KG1 (cell line): Measurements from ENCODE around the gene FOXO1.

Experiments
- DNase-seq: peaks from one replicate; lab custom pipeline; 2025; lab: John Stamatoyannopoulos, UW

FOXO1 gene

GRCh38 chr13:40547591-40548315, 118.7 kb downstream of the FOXO1 start:
- no peak for DNase-seq

- no peak for DNase-seq
Observed at GRCh38 chr13:40546047-40546446, 120.4 kb downstream of the FOXO1 start.

DNA sequence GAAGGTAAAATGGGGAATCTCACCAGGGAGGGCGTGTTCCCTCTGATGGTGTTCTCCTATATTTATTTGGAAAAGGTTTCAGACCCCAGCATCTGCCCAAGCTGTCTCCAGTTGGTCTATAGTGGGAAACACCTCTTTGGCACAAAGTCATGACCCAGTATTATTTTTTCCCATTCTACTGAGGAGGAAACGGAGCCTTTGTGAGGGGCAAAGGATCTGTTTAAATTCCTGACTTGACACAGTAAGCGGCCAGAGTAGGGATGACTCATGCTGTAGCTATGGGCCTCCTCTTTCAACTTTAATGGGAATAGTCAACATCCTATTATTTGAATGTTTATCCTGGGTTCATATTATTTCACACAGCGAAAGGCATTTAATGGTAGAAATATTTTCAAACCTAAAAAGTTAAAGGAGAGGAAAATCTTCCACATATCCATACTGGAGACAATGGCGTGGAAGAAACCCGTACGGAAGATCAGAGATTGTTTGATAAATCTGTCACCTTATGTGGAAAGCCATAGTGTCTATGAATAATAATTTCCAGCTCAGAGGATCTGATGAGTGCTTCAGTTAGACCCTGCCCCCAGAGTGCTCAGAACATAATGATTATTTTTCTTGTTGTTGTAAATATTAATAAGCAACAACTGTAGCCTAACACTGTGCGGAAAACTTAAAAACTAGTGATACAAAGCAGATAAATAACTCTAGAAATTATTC, 126.0 kb downstream of the FOXO1 start:
- DNase-seq = no peak

DNA sequence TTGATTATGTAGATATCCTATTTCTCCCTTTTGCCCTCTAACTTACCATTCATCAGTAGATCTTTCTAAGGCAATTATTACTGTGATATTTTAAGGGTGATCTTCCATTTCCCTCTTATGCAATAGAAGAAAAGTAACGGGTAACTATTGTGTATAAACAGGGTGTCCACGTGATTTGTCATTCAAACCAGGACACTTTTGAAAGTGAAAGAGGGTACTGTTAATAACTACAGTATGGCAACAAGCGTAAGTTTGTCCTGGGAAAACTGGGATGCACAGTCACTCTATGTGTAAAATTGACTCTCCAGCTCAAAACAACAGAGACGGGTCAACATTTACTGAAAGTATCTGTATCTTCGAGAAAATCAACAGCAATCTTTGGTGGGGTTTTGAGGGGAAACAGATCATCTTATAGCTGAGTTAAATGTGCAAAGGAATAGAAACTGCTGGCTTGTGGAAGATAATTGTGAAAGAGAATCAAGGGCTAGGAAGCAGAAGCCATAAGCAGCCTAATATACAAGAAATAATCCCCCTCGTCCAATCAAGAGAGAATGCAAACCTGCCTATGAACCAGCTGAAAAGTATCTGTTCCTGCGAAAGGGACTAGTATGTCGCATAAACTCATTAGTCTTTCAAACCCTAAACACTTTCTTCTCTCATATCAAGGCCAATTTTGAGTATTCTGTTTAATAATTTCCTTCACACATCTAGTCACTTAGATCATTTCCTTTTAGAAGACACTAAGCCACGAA, 126.7 kb downstream of the FOXO1 start:
- no peak for DNase-seq

DNA sequence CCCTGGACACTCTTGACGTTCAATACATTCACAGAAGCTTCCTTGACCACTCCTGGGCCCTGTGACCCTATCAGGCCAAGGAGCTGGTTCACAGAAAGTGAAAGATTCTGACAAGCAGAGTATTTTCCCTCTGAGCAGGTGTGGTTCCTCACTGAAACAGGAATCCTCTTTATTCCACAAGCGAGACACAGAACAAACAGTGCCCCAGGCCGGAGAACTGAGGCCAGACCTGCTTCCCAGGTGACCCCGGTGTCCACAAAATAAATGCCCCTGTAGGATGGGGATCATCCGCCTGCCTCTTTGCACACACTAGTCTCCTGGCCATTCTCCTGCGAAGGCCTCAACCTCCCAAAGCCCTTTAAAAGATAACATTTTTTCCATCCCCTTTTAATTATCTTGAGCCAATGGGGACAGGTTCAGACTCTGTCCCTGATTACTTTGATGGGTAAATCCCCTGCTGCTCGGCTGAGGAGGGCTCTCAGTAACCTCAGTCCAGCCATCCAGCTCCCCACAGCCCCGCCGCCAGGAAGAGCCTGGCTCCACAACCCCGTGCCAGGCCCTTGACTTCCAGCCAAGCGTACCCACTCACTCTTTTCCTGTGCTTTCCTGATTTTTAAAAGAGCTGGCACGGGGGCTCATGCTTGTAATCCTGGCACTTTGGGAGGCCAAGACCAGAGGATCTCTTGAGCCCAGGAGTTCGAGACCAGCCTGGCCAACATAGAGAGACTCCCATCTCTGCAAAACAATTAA, 129.1 kb downstream of the FOXO1 start:
- DNase-seq = no peak

- DNase-seq = no peak
Observed at GRCh38 chr13:40536443-40537113, 129.9 kb downstream of the FOXO1 start.

GRCh38 chr13:40535345-40535836, 131.1 kb downstream of the FOXO1 start:
- DNase-seq = no peak

DNA sequence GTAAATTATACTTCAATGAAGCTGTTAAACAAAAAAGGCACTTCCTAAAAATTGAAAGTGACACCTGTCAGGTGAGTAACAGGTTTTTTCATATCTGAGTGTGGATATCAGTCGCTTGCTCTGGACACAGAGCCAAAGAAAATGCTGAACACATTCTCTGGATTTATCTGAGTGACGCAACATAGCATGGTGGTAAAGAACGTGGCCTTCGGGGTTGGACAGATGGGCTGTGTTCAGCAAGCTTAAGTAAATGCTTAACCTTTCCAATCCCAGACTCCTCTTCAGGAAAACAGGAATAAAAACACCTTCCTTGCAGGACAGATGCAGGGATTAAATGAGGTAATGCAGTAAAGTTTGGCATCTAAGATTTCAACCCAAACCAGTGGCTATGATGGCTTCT, 132.0 kb downstream of the FOXO1 start:
- no peak for DNase-seq

- DNase-seq = no peak
Observed at GRCh38 chr13:40533072-40533471, 133.4 kb downstream of the FOXO1 start.

DNA sequence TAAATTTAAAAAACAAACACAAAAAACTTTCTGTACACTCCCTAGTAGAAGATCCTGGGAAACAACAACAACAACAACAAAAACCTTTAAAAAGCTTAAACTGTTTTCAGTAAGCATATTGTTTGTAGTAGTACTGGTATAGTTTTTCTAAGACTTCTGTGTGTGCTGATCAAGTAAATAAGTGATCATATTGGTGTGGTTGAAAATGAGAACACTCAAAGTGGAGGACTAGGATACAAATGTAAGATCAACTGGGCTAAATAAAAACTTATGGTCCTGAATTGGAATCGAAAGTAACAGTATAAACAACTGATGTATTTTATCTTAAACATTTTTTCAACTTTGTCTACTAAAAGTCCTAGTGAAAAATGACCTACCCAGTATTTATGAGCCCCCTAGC, 135.5 kb downstream of the FOXO1 start:
- no peak for DNase-seq

- DNase-seq = no peak
Observed at GRCh38 chr13:40528881-40529280, 137.6 kb downstream of the FOXO1 start.

DNA sequence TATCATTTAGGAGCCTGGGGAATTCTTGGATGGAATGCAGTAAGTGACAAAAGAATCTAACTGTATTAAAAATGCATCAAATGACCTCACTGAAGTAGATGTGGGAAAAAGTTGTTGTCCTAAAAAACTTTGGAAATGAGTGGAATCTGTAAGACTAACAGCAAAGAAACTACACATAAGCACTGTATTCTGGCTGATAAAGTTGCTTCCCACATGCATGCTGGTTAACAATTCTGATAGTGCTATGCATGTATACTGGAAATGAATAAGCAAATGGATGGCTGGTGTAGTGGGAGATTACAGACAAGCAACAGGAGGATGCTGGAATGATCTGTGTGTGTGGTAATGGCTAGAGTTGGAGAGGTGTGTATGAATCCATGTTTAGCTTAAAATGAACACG, 138.5 kb downstream of the FOXO1 start:
- DNase-seq = no peak

GRCh38 chr13:40522282-40522681, 144.2 kb downstream of the FOXO1 start:
- no peak for DNase-seq

DNA sequence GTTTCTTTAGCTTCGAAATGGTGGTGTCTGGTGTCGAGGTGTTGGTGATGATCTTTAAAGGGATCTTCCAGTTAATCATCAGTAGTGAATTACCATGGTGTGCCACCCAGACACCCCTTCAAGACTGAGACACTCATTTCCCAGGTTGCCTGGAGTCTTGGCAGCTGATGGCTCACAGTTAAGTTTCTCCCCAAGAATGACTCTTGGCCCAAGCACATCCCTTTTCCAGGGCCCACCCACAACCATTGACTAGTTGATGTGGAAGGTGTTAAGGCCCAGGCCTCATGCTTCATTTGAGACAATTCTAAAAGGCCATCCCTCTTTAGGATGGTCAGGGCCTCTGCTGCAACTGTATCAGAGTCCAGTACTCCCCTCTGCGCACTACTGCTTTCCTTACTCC, 145.5 kb downstream of the FOXO1 start:
- no peak for DNase-seq

GRCh38 chr13:40519637-40520036, 146.8 kb downstream of the FOXO1 start:
- no peak for DNase-seq

- DNase-seq = no peak
Observed at GRCh38 chr13:40518481-40518882, 148.0 kb downstream of the FOXO1 start.

DNA sequence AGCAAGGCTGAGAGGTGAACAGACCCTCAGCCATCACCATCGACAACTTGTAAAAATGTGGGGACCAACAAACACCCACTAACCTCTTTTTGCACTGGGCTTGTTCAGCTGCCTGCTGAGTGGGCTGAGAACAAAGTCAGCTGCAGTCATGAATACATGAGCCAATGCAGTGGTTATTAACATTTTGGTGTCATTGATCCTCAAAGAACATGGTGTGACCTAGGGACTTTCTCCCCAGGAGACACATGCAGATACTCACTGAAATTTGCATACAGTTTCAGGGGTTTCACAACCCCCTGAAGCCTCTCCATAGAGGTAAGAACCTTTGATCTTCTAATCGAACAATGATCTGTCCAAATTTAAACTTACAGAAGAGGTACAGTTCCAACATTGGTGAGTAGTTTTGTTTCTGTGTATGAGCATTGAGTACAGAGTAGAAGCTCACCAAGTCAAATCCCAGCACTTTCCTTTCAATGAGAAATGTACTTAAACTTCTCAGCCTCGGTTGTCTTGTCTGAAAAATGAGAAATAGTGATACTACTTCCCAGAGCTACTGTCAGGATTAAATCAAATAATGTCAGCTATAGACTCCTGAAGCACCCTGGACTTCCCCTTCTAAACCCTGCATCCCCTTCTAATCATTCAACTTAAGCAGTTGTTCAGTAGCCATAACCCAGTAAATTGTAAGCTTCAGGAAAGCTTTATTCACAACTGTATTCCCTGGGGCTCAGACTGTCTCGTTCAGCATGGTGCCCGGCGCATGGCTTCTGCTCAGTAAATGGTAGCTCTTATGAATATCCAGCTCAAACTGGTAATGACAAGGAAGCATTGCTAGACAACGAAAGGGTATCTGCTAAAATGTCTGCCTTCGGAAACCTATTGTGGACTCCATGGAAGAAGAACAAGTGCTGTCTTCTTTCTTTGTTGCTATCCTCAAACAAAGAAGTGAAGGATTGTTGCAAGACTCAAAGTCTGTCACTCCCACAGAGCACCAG, 148.7 kb downstream of the FOXO1 start:
- no peak for DNase-seq

- no peak for DNase-seq
Observed at GRCh38 chr13:40515702-40516101, 150.7 kb downstream of the FOXO1 start.

GRCh38 chr13:40514802-40515201, 151.6 kb downstream of the FOXO1 start:
- DNase-seq = no peak

DNA sequence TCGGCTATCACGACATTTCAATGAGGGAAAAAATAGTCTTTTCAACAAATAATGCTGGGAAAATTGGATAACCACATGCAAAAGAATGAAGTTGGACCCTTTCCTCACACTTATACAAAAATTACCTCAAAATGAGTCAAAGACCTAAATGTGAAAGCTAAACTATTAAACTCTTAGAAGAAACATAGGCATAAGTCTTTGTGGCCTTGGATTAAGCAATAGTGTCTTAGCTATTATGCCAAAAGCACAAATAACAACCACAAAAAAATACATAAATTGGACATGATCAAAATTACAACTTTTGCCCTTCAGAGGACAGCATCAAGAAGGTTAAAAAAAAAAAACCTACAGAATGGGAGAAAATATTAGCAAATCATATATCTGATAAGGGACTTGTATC, 156.6 kb downstream of the FOXO1 start:
- DNase-seq = no peak
